ENCODE data around the gene STX8. TPM values are rescaled to one million over a fixed set of nuclear protein-coding genes. Genes with fewer than 3 reads are reported as not detected.

STX8 gene
- total and polyA plus RNA-seq, 8 donors: 51.9 to 63.4 (median 56.5) TPM

GRCh38 chr17:9587969-9588656 lies 12.5 kb upstream of the STX8 start:
- Histone ChIP-seq H3K4me3 (no peak overlapping the region), H3K27me3 (no peaks in the 10 kb centered on the region), H3K4me1 (no peaks in the 10 kb centered on the region), H3K9me3 (no peaks in the 10 kb centered on the region), H3K36me3 (no peaks in the 10 kb centered on the region), H3K27ac (no peak overlapping the region)
- intact Hi-C loops (cut with DNase I): no loop called here
- no peak for DNase-seq
- TF ChIP-seq CTCF (IDR thresholded peaks at IDR 0.05): no peak
- ATAC-seq: no peak

GRCh38 chr17:9577373-9577709 lies 1.7 kb upstream of the STX8 start:
- Histone ChIP-seq H3K27ac (no peak overlapping the region), H3K9me3 (no peaks in the 10 kb centered on the region), H3K4me1 (peaks cover 14 to 28% of the 10 kb centered on the region in 2 donors), H3K4me3 (no peak overlapping the region), H3K27me3 (no peaks in the 10 kb centered on the region), H3K36me3 (no peaks in the 10 kb centered on the region)
- peak; percentile 26 for ATAC-seq
- no peak for DNase-seq
- no peak for TF ChIP-seq CTCF (IDR thresholded peaks at IDR 0.05)
- intact Hi-C loops (cut with DNase I): no loop called here

DNA sequence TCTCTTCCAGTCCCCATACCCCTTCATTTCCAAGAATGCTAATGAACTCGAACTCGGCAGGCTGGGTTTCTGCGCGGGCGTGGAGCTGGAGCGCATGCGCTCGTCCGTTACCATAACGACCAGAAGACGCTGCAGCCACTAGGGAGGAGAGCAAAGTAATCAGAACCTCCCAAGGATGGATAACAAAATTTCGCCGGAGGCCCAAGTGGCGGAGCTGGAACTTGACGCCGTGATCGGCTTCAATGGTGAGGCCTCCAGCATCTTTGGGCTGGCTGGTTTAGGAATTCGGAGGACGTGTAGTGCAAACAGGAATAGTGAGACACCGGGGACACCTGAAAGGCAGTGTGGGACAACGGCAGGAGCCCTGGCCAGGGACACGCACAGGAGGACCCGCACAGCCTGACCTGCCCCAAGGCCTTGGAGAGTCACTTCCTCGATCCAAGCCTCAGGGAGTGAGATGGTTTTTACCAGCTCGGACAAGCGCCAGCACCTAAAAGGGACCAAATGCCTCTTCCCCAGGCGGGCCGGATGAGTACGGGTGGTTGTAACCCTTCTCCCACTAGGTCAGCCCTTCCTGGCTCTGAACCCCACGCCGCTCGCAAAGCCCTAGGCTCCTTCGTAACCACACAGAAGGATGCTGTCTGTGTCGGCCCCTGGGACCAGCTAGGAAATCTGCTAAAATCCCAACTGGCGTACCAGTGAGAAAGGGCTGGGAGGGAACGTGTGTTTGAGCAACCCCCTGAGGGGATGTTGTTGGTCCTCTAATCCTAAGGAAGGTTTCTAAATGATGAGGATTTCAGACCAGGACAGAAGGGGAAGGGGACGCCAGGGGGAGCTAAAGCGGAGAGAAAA lies 1.1 kb upstream of the STX8 start, which contains the start of gene CFAP52:
TSS of gene CFAP52 (plus strand) at position 122 of the 852 bp plus-strand sequence. CDS start at position 176, 54 bp downstream.
- Histone ChIP-seq H3K27me3 (no peaks in the 10 kb centered on the region), H3K27ac (peak within 1 kb of the TSS in 1 of 2 donors; percentile 53), H3K4me3 (peak within 1 kb of the TSS; percentile 91 to 93), H3K4me1 (peaks cover 14 to 28% of the 10 kb centered on the region in 2 donors), H3K36me3 (no peaks in the 10 kb centered on the region), H3K9me3 (no peaks in the 10 kb centered on the region)
- TF ChIP-seq CTCF (IDR thresholded peaks at IDR 0.05): peak; percentile 30 to 55
- ATAC-seq (peak; percentile 86), DNase-seq (peak; percentile 75 to 89 (median 78))
- intact Hi-C loops (cut with DNase I): no loop called here

GRCh38 chr17:9571201-9571600 lies 4.4 kb downstream of the STX8 start:
- Histone ChIP-seq H3K4me1 (peaks cover 7 to 14% of the 10 kb centered on the region in 2 donors), H3K27me3 (no peaks in the 10 kb centered on the region), H3K4me3 (no peak overlapping the region), H3K36me3 (peaks cover 0 to 33% of the 10 kb centered on the region in 2 donors), H3K9me3 (no peaks in the 10 kb centered on the region), H3K27ac (no peak overlapping the region)
- ATAC-seq (no peak), DNase-seq (no peak)
- intact Hi-C loops (cut with DNase I): no loop called here
- no peak for TF ChIP-seq CTCF (IDR thresholded peaks at IDR 0.05)

DNA sequence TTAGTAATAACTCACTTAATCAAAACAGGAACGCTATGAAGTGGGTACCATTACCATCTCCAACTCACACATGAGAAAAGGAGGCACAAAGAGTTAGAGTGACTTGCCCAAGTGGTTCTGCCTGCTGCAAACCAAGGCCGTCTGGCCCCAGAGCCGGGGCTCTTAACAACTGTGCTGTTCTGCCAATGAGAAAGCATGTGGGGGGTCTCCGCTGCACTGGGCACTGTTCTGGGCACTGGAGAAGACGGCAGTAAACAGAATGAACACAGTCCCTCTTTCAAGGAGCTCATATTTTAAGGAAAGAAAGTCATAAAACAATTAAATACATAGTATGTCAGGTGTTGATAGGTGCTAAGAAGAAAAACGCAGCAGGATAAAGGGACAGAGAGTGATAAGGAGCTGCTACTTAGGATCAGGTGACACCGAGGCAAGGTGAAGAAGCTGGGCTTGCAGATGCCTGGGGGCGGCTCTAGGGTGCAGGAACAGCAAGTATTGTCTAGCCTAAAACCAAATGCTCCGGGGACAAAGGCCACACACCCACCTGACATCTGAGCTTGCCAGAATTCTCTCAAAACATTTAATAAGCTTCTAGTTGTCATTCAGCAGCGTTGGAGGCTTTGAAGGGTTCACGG lies 6.5 kb downstream of the STX8 start:
- no peak overlapping the region for H3K27ac ChIP-seq
- peaks cover 0 to 33% of the 10 kb centered on the region in 2 donors for H3K36me3 ChIP-seq
- intact Hi-C loops (cut with DNase I): no loop called here
- H3K27me3 ChIP-seq: no peaks in the 10 kb centered on the region
- no peak overlapping the region for H3K4me3 ChIP-seq
- no peak for ATAC-seq
- H3K4me1 ChIP-seq: peaks cover 0 to 5% of the 10 kb centered on the region in 2 donors
- no peaks in the 10 kb centered on the region for H3K9me3 ChIP-seq
- no peak for TF ChIP-seq CTCF (IDR thresholded peaks at IDR 0.05)
- no peak for DNase-seq

Measured in left lung (tissue), 10 donors.